Dedifferentiated amniotic fluid mesenchymal stem cell (primary cell): ENCODE measurements around the gene RUNX1.

Experiments used
- DNase-seq: peaks from one replicate; pipeline ENCODE4 v3.0.0-alpha.2; 2016; ENCODE audit errors: extremely low spot score

The RUNX1 gene

GRCh38 chr21:35048706-35049617, at the start of gene RUNX1:
Gene RUNX1 (minus strand): TSS chr21:35049302.
- peak; percentile 21 for DNase-seq

GRCh38 chr21:35097525-35097924, 48.4 kb upstream of the RUNX1 start:
- no peak for DNase-seq

- DNase-seq, result no peak
Measured at GRCh38 chr21:35096959-35097358, 47.9 kb upstream of the RUNX1 start.

DNA sequence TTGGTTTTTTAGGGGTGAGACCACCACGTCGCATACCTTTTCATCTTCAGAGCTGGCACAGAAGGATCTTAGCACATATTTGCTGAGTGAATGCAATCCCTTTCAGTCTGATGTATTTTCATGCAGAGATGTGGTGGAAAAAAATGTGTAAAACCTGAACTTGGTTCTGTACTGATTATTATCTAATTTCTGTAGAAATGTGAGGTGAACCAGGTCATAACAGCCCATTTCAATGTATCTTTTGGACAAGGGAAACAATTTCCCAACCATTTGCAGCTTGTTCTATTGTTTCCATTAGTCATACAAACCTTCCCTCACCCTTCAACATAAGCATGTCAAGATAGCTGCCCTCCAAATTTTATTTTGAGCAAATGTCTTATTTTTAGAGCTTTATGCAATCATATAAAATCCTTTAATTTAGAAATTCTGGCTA, 46.8 kb upstream of the RUNX1 start:
- peak; percentile 86 for DNase-seq

DNA sequence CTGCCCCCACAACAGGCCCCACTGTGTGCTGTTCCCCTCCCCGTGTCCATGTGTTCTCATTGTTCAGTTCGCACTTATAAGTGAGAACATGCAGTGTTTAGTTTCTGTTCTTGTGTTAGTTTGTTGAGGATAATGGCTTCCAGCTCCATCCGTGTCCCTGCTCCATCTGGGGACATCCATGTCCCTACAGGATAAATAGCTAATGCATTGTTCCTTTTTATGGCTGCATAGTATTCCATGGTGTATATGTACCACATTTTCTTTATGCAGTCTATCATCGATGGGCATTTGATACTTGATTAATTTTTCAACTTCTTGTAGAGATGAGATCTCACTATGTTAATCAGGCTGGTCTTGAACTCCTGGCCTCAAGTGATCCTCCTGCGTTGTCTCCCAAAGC, 44.4 kb upstream of the RUNX1 start:
- DNase-seq, result no peak

GRCh38 chr21:35091496-35091895, 42.4 kb upstream of the RUNX1 start:
- DNase-seq, result no peak

GRCh38 chr21:35090403-35090802, 41.3 kb upstream of the RUNX1 start:
- no peak for DNase-seq

GRCh38 chr21:35088319-35088771, 39.2 kb upstream of the RUNX1 start:
- DNase-seq, result no peak

DNA sequence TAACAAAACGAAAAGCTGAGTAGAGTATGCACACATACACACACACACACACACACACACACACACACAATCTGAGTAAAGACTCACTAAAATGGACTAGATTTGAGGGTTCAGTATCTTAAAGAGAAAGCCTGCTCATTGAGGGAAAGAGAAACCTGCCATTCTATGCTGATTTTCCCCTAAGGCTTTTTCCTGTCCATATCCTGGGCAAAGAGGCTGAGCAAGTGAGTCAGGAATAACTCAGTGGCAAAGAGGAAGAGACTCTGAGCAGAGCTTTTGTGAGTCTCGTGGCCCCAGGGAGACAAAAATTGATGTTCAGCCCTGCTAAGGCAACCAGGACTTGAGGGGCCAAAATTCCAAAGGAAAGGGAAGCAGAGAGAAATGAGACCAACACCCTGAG, 37.3 kb upstream of the RUNX1 start:
- DNase-seq, result peak; percentile 28

- peak; percentile 94 for DNase-seq
Measured at GRCh38 chr21:35084869-35085268, 35.8 kb upstream of the RUNX1 start.

DNA sequence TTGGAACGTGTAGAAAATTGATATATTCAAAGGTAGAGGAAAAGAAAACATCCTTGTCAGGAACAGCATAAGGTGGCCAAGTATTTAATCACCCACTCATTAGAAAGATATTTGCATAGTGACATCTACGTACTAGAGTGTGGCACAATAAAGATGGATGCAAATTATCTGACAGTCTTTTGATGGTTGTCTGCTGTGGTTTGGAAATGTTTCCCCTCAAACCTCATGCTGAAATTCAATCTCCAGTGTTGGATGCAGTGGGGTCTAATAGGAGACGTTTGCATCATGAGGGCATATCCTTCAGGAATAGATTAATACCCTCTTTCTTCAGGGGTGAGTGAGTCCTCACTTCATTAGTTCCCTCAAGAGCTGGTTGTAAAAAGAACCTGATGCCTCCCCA, 34.1 kb upstream of the RUNX1 start:
- DNase-seq, result no peak

DNA sequence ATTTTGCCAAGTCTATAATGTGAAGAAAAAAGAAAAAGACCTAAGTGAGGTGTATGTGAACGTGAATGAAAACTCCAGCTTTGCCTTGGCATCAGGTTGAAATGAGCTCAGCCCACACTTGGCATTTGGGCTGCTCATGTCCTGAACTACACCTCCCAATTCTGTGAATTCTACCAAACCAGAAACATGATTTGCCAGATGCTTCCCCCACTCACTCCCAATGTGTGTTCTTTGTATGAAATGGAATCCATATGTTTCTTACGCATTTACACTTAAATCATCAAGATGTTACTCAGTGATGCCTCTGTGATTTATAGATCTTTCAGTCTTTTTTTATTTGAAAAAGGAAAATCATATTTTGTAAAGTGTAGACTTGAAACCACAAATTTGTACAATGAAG, 32.8 kb upstream of the RUNX1 start:
- DNase-seq, result no peak

- no peak for DNase-seq
Measured at GRCh38 chr21:35079181-35079580, 30.1 kb upstream of the RUNX1 start.

GRCh38 chr21:35077975-35078374, 28.9 kb upstream of the RUNX1 start:
- DNase-seq, result no peak

DNA sequence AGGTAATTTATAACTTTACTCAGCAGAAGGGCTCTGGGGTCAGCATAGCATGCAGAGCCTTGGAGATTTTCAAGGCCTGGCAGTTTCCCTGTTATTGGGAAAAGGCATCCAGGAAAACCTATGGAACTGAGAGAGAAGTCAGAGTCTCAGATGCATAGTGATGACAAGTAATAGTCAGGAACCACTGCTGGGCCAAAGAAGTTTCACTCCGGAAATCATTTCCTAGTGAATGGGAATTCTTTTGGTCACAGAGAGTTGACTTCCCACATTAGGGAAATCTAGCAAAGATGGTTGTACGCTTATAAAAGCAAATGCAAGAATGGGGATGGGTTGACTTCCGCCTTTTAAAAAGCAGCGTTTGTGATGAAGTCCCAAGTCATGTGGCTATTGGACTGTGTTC, 28.4 kb upstream of the RUNX1 start:
- no peak for DNase-seq

DNA sequence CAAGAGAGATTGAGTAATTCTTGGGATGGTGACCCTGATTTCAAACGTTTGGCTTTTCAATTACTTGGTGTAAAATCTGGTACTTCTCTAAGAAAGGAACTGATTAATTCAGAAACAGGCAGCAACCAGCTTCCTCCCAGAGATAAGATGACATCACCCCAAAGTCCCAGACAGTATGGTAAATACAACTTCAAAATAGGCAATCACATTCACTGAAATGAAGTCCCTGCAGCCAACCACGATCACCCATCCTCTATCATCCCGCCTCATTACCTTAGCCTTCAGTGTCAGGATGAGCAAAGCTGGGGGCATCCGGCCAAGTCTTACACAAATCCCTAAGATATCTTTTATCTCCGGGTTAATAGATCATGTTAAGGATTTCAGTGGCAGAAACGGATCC, 26.4 kb upstream of the RUNX1 start:
- DNase-seq, result no peak

DNA sequence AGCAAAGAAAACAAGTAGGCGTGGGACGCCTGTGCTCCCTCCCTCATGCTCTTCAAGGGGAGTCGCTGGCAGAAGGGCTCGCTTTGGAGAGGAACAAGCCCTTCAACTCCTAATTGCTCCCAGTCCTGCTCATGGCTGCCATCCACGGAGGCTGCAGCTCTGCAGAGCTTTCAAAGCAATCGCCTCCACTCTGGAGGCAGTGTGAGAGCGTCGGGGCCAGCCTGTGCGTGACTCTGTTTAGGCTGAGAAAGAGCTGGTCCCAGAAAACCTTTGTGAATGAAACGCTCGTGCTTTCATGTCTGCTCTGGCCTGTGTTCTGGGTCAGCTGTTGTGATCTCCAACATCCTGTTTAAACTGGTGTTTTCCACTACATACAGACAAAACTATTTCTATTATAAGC, 23.9 kb upstream of the RUNX1 start:
- DNase-seq, result peak; percentile 88

GRCh38 chr21:35072557-35072956, 23.5 kb upstream of the RUNX1 start:
- DNase-seq, result no peak

DNA sequence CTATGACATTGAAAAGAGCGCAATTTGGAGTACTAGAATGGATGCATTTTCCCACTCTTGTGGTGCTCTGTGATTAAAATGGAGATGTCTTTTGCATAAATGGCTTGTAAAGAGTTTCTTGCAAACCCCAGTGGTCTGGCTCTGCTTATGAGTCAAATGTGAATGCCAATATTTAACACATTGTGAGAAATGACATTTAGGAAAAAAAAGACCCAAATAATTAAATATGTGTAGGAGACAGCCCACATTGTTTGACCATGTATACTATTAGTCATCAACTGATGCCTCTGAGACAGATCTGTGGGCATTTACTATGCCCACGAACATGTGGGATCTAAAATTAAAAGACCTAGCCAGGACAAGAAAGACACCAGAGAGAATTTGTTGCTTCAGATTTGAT, 22.2 kb upstream of the RUNX1 start:
- no peak for DNase-seq

DNA sequence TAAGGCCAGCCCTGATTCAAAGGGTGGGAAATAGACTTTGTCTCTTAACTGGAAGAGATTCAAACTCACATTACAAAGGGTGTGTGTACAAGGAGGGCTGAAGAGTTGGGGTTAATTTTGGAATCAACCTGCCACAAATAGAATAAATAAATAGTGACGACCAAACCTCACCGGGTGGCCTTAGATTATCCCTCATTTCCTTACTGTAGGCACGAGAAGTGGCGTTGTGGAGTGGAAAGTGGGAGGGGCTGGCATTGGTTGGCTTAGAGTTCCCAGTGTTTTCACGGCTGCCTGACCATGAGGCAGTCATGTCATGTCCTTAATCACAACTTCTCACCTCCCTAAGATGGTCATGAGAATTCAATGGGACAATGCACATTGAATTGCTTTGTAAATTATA, 21.3 kb upstream of the RUNX1 start:
- no peak for DNase-seq

DNA sequence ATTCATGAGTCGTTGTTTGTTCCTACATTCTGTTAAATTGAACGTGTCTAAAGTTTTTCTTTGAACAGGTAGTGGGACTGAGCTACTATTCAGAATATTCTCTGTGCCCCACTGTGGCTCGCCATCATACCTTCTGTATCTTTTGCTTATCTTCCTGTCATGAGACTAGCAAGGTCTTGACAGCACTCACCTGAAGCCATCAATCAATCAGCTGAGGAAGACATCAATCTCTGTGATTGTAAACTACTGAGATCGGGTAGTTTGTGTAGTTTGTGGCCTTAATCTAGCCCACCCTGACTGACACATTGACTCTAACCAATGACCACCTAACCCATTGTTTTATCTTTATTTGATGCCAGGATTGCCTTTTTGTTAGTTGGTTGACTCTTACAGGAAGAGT, 17.7 kb upstream of the RUNX1 start:
- DNase-seq, result no peak

- no peak for DNase-seq
Measured at GRCh38 chr21:35063428-35064172, 14.5 kb upstream of the RUNX1 start.

- no peak for DNase-seq
Measured at GRCh38 chr21:35062016-35062415, 12.9 kb upstream of the RUNX1 start.
